Ovary (tissue), 3 donors: ENCODE measurements around the gene GALNT15.

Experiments
- EP300 ChIP-seq: sonication (generic); formaldehyde crosslinking; IDR thresholded peaks from one replicate; pipeline ENCODE4 v1.6.1; 2017; ENCODE audit warnings: antibody characterized with exemption
- POLR2A ChIP-seq: fragments of 450-650 bp; IDR thresholded peaks from one replicate; pipeline ENCODE4 v1.6.1; 2017; ENCODE audit warnings: antibody characterized with exemption, mild to moderate bottlenecking, moderate library complexity
- TF ChIP-seq, protein P1 (sequence below), 3 donors: fragments of 450-650 bp in 2 of 3; fragments of 200-600 bp in 1 of 3; IDR thresholded peaks; one replicate each; pipeline versions ENCODE4 v1.5.1 to v1.8.0; 2016 to 2022; ENCODE audit warnings: antibody characterized with exemption in 3 of 3, mild to moderate bottlenecking in 1 of 3
- donor health status: DM: no; HTN: no; CAD: no.

DNA sequence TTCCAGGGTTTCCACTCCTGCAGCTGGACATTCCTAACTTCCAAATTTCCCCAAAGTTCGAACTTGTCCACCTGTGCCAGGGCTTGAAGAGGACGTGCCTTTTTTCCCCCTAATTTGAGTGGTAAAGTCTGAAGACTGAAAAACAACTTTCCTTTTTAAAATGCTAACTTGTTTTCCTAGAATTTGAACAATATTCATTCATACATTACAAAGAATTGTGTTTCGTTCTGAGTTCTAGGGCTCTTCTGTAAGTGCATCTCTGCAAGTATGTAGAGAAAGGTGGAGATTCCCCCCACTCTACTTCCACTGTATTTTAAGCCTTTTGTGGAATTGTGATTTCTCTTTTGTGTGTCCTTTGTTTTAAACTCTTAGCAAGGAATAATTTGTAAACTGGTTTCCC, 80.8 kb downstream of the GALNT15 start:
- TF ChIP-seq, protein P1, sequence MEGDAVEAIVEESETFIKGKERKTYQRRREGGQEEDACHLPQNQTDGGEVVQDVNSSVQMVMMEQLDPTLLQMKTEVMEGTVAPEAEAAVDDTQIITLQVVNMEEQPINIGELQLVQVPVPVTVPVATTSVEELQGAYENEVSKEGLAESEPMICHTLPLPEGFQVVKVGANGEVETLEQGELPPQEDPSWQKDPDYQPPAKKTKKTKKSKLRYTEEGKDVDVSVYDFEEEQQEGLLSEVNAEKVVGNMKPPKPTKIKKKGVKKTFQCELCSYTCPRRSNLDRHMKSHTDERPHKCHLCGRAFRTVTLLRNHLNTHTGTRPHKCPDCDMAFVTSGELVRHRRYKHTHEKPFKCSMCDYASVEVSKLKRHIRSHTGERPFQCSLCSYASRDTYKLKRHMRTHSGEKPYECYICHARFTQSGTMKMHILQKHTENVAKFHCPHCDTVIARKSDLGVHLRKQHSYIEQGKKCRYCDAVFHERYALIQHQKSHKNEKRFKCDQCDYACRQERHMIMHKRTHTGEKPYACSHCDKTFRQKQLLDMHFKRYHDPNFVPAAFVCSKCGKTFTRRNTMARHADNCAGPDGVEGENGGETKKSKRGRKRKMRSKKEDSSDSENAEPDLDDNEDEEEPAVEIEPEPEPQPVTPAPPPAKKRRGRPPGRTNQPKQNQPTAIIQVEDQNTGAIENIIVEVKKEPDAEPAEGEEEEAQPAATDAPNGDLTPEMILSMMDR (IDR thresholded peaks at IDR 0.05), result no peak
- TF ChIP-seq POLR2A (no peak), EP300 (no peak)
